Measurements from ENCODE around the gene MBD3L2B.
"Not testable (repeated sequence)": the region's sequence is repeated elsewhere in the genome, so short reads cannot be mapped to it uniquely, and the experiment has no call there.

GRCh38 chr19:7052896-7053295 is 31.7 kb upstream of the MBD3L2B start:
- not testable (repeated sequence) for TF ChIP-seq CTCF, POLR2A, POLR2AphosphoS5 (IDR thresholded peaks at IDR 0.05)

Data from prostate gland (tissue), 2 donors.